K562 (cell line): ENCODE data around the gene MTERF2. TPM values are rescaled to one million over a fixed set of nuclear protein-coding genes. Genes with fewer than 3 reads are reported as not detected.

Experiments
- CC2D1A ChIP-seq: fragments of 450-650 bp; IDR thresholded peaks from 2 replicates; pipeline ENCODE4 v1.6.1; 2017; ENCODE audit warnings: mild to moderate bottlenecking
- CHD7 ChIP-seq: fragments of 200-600 bp; sonication (generic); IDR thresholded peaks from one replicate; pipeline ENCODE4 v1.6.1; 2012; ENCODE audit warnings: mild to moderate bottlenecking, low read depth, low read length, inconsistent platforms
- DLX4 ChIP-seq: fragments of 250-450 bp; sonication (Bioruptor Pico); IDR thresholded peaks from 2 replicates; pipeline ENCODE4 v1.6.1; 2021; ENCODE audit warnings: mild to moderate bottlenecking
- DMBX1 ChIP-seq: fragments of 250-450 bp; sonication (Bioruptor Pico); IDR thresholded peaks from 2 replicates; pipeline ENCODE4 v1.8.0; 2022; ENCODE audit warnings: inconsistent platforms, mild to moderate bottlenecking, moderate library complexity, borderline replicate concordance
- EP400 ChIP-seq: fragments of 450-650 bp; IDR thresholded peaks from 2 replicates; pipeline ENCODE4 v1.6.1; 2017; ENCODE audit warnings: antibody characterized with exemption, mild to moderate bottlenecking, moderate library complexity
- EWSR1 ChIP-seq: fragments of 450-650 bp; IDR thresholded peaks from 2 replicates; pipeline ENCODE4 v1.6.1; 2018; ENCODE audit warnings: borderline replicate concordance, mild to moderate bottlenecking, low read depth, moderate library complexity; ENCODE audit not compliant: partially characterized antibody
- FOXK1 ChIP-seq: sonication (generic); formaldehyde crosslinking; IDR thresholded peaks from 2 replicates; pipeline ENCODE4 v1.8.0; 2022; ENCODE audit warnings: missing genetic modification reagents, mild to moderate bottlenecking, borderline replicate concordance
- OTX1 ChIP-seq: fragments of 450-650 bp; formaldehyde crosslinking; IDR thresholded peaks from 2 replicates; pipeline ENCODE4 v1.4.0; 2022; ENCODE audit warnings: mild to moderate bottlenecking
- TAF9B ChIP-seq: fragments of 450-650 bp; IDR thresholded peaks from 2 replicates; pipeline ENCODE4 v1.6.1; 2018; ENCODE audit warnings: mild to moderate bottlenecking; ENCODE audit not compliant: partially characterized antibody
- ZBTB49 ChIP-seq: sonication (generic); formaldehyde crosslinking; IDR thresholded peaks from 2 replicates; pipeline ENCODE4 v1.8.0; 2022; ENCODE audit warnings: missing genetic modification reagents, mild to moderate bottlenecking, borderline replicate concordance
- ZNF217 ChIP-seq: sonication (generic); formaldehyde crosslinking; IDR thresholded peaks from 2 replicates; pipeline ENCODE4 v1.8.0; 2022; ENCODE audit warnings: mild to moderate bottlenecking, missing genetic modification reagents
- polyA plus RNA-seq, 8 experiments: library from polyadenylated mRNA; depleted of rRNA in 4 of 8; stranded (reverse) in 5 of 8; unstranded in 3 of 8; fragments of >200 nt; fragmentation: Nextera tagmentation in 2 of 8; fragmentation: Illumina TruSeq in 1 of 8; extraction: Ambion mirVana in 2 of 8; extraction: Trizol in 1 of 8; gene quantifications; 2 replicates each; pipeline versions ENCODE4 v1.2.1 to v1.2.3, GENCODE V29; 2011 to 2014; ENCODE audit warnings: inconsistent platforms in 1 of 8, missing spikeins in 1 of 8
- total RNA-seq, 7 experiments: library from RNA; depleted of rRNA in 6 of 7; stranded (reverse); fragments of >200 nt in 6 of 7; fragmentation: Illumina TruSeq in 2 of 7; extraction: Trizol in 2 of 7; gene quantifications; 2 replicates each; pipeline versions ENCODE4 v1.2.1 to v1.2.3, GENCODE V29; 2011 to 2021; ENCODE audit warnings: low replicate concordance in 1 of 7

MTERF2 gene
- total and polyA plus RNA-seq, 9 of the 15 experiments (the other 6 are each of a cell fraction or from before 2014, with no cell fraction given), result 10.0 to 63.2 (median 33.2) TPM

- TF ChIP-seq CHD7, result no peak
- no peak; the same call in 1 of the 2 replicates for TF ChIP-seq DMBX1
- peak; percentile 75 for TF ChIP-seq EP400
- 0 out of 2 replicates have a peak, but pooled peaks have one; percentile 32 for TF ChIP-seq CC2D1A
- TF ChIP-seq OTX1 (CRISPR knock-in tag), result no peak
- TF ChIP-seq DLX4 (CRISPR knock-in tag), result no peak
- TF ChIP-seq ZNF217 (CRISPR knock-in tag), result no peak
- peak; percentile 19; the same call in 1 of the 2 replicates for TF ChIP-seq FOXK1 (CRISPR knock-in tag)
- TF ChIP-seq EWSR1, result no peak
- TF ChIP-seq ZBTB49 (CRISPR knock-in tag), result 0 out of 2 replicates have a peak, but pooled peaks have one; percentile 20
- peak; percentile 5 for TF ChIP-seq TAF9B
Measured at GRCh38 chr12:106954462-106955376, 32.2 kb downstream of the MTERF2 start (continued).
